Stimulated activated effector memory CD8-positive, alpha-beta T cell treated with anti-CD3 and anti-CD28 coated beads, Interleukin-12 subunit alpha, Interleukin-12 subunit beta, amount 100 ng/mL, for 72 hours (primary cell): ENCODE data around the gene EFNB3.

Experiments
- ATAC-seq: fragments of 150-1000 bp; cut with Tn5 transposase; 2 replicates; pipeline ENCODE4 v1.10.0; 2021
- DNase-seq, 2 donors: peaks; one replicate each; pipeline ENCODE4 v3.0.0; 2021 to 2022; ENCODE audit warnings: low spot score in 2 of 2
- H3K27ac Mint-ChIP-seq: one replicate; pipeline ENCODE4 v1.8.0; 2022; ENCODE audit warnings: mild to moderate bottlenecking, mixed read lengths
- H3K36me3 Mint-ChIP-seq: one replicate; pipeline ENCODE4 v1.8.0; 2022; ENCODE audit warnings: mild to moderate bottlenecking, mixed read lengths
- H3K4me1 Mint-ChIP-seq: one replicate; pipeline ENCODE4 v1.8.0; 2022; ENCODE audit warnings: mixed read lengths
- H3K4me3 Mint-ChIP-seq: one replicate; pipeline ENCODE4 v1.8.0; 2022; ENCODE audit warnings: mild to moderate bottlenecking, mixed read lengths
- H3K9me3 Mint-ChIP-seq: one replicate; pipeline ENCODE4 v1.8.0; 2022; ENCODE audit warnings: mixed read lengths

Gene EFNB3

GRCh38 chr17:7729816-7730215 lies 24.8 kb downstream of the EFNB3 start:
- DNase-seq (no peak), ATAC-seq (no peak)
- Mint-ChIP-seq H3K9me3 (no peaks in the 10 kb centered on the region), H3K36me3 (no peaks in the 10 kb centered on the region), H3K27ac (no peak overlapping the region), H3K4me3 (no peak overlapping the region), H3K4me1 (no peaks in the 10 kb centered on the region)

- Mint-ChIP-seq H3K36me3 (no peaks in the 10 kb centered on the region), H3K27ac (no peak overlapping the region), H3K4me1 (no peaks in the 10 kb centered on the region), H3K9me3 (no peaks in the 10 kb centered on the region), H3K4me3 (no peak overlapping the region)
- no peak for ATAC-seq
- no peak for DNase-seq
Observed at GRCh38 chr17:7732981-7733539, 28.1 kb downstream of the EFNB3 start.

GRCh38 chr17:7737601-7738000 lies 32.6 kb downstream of the EFNB3 start:
- Mint-ChIP-seq H3K27ac (peak overlapping the region; percentile 13), H3K36me3 (no peaks in the 10 kb centered on the region), H3K4me1 (no peaks in the 10 kb centered on the region), H3K4me3 (no peak overlapping the region), H3K9me3 (no peaks in the 10 kb centered on the region)
- ATAC-seq (no peak), DNase-seq (no peak)

- DNase-seq = no peak
- no peak for ATAC-seq
- no peaks in the 10 kb centered on the region for H3K36me3 Mint-ChIP-seq
- no peaks in the 10 kb centered on the region for H3K9me3 Mint-ChIP-seq
- H3K27ac Mint-ChIP-seq = no peak overlapping the region
- no peaks in the 10 kb centered on the region for H3K4me1 Mint-ChIP-seq
- no peak overlapping the region for H3K4me3 Mint-ChIP-seq
Observed at GRCh38 chr17:7739746-7740145, 34.7 kb downstream of the EFNB3 start.

GRCh38 chr17:7740481-7741001 lies 35.5 kb downstream of the EFNB3 start:
- no peak overlapping the region for H3K27ac Mint-ChIP-seq
- no peaks in the 10 kb centered on the region for H3K4me1 Mint-ChIP-seq
- no peaks in the 10 kb centered on the region for H3K9me3 Mint-ChIP-seq
- no peak overlapping the region for H3K4me3 Mint-ChIP-seq
- no peaks in the 10 kb centered on the region for H3K36me3 Mint-ChIP-seq
- no peak for ATAC-seq
- no peak for DNase-seq

GRCh38 chr17:7742729-7743128 lies 37.7 kb downstream of the EFNB3 start:
- no peak for DNase-seq
- Mint-ChIP-seq H3K4me1 (no peaks in the 10 kb centered on the region), H3K4me3 (no peak overlapping the region), H3K27ac (no peak overlapping the region), H3K9me3 (no peaks in the 10 kb centered on the region), H3K36me3 (no peaks in the 10 kb centered on the region)
- no peak for ATAC-seq

- Mint-ChIP-seq H3K36me3 (no peaks in the 10 kb centered on the region), H3K4me3 (no peak overlapping the region), H3K9me3 (no peaks in the 10 kb centered on the region), H3K4me1 (no peaks in the 10 kb centered on the region), H3K27ac (no peak overlapping the region)
- DNase-seq (no peak), ATAC-seq (no peak)
Observed at GRCh38 chr17:7744416-7744815, 39.4 kb downstream of the EFNB3 start.

GRCh38 chr17:7745748-7746470 lies 40.9 kb downstream of the EFNB3 start:
- H3K9me3 Mint-ChIP-seq = no peaks in the 10 kb centered on the region
- no peaks in the 10 kb centered on the region for H3K4me1 Mint-ChIP-seq
- H3K27ac Mint-ChIP-seq = no peak overlapping the region
- no peak for ATAC-seq
- no peak for DNase-seq
- no peak overlapping the region for H3K4me3 Mint-ChIP-seq
- H3K36me3 Mint-ChIP-seq = no peaks in the 10 kb centered on the region

GRCh38 chr17:7747635-7748071 lies 42.7 kb downstream of the EFNB3 start:
- no peak overlapping the region for H3K4me3 Mint-ChIP-seq
- DNase-seq = no peak
- no peaks in the 10 kb centered on the region for H3K36me3 Mint-ChIP-seq
- H3K9me3 Mint-ChIP-seq = no peaks in the 10 kb centered on the region
- H3K27ac Mint-ChIP-seq = no peak overlapping the region
- no peak for ATAC-seq
- no peaks in the 10 kb centered on the region for H3K4me1 Mint-ChIP-seq

GRCh38 chr17:7748076-7748775 lies 43.2 kb downstream of the EFNB3 start:
- ATAC-seq (no peak), DNase-seq (no peak)
- no peaks in the 10 kb centered on the region for H3K9me3 Mint-ChIP-seq
- H3K36me3 Mint-ChIP-seq = no peaks in the 10 kb centered on the region
- H3K4me1 Mint-ChIP-seq = no peaks in the 10 kb centered on the region
- no peak overlapping the region for H3K27ac Mint-ChIP-seq
- H3K4me3 Mint-ChIP-seq = no peak overlapping the region

GRCh38 chr17:7750321-7750821 lies 45.4 kb downstream of the EFNB3 start:
- Mint-ChIP-seq H3K36me3 (no peaks in the 10 kb centered on the region), H3K4me1 (no peaks in the 10 kb centered on the region), H3K4me3 (no peak overlapping the region), H3K9me3 (no peaks in the 10 kb centered on the region), H3K27ac (no peak overlapping the region)
- ATAC-seq (no peak), DNase-seq (no peak)

GRCh38 chr17:7754656-7755055 lies 49.7 kb downstream of the EFNB3 start:
- no peak overlapping the region for H3K4me3 Mint-ChIP-seq
- no peaks in the 10 kb centered on the region for H3K36me3 Mint-ChIP-seq
- DNase-seq (no peak), ATAC-seq (no peak)
- H3K27ac Mint-ChIP-seq = no peak overlapping the region
- no peaks in the 10 kb centered on the region for H3K4me1 Mint-ChIP-seq
- H3K9me3 Mint-ChIP-seq = no peaks in the 10 kb centered on the region

GRCh38 chr17:7755095-7755890 lies 50.3 kb downstream of the EFNB3 start:
- ATAC-seq (no peak), DNase-seq (no peak)
- Mint-ChIP-seq H3K4me3 (no peak overlapping the region), H3K27ac (no peak overlapping the region), H3K4me1 (no peaks in the 10 kb centered on the region), H3K9me3 (no peaks in the 10 kb centered on the region), H3K36me3 (no peaks in the 10 kb centered on the region)

- no peaks in the 10 kb centered on the region for H3K36me3 Mint-ChIP-seq
- no peaks in the 10 kb centered on the region for H3K4me1 Mint-ChIP-seq
- H3K4me3 Mint-ChIP-seq = no peak overlapping the region
- no peaks in the 10 kb centered on the region for H3K9me3 Mint-ChIP-seq
- no peak for DNase-seq
- ATAC-seq = no peak
- no peak overlapping the region for H3K27ac Mint-ChIP-seq
Observed at GRCh38 chr17:7756968-7757367, 52.0 kb downstream of the EFNB3 start.
